Heart left ventricle (tissue), 13 donors: ENCODE measurements around the gene DACT2.

Experiments used
- POLR2A ChIP-seq, 2 donors: fragments of 450-650 bp; IDR thresholded peaks; one replicate each; pipeline ENCODE4 v1.6.1; 2017; ENCODE audit warnings: antibody characterized with exemption in 2 of 2, mild to moderate bottlenecking in 2 of 2, moderate library complexity in 2 of 2
- TF ChIP-seq, protein P1 (sequence below), 12 donors: fragments of 200-600 bp; sonication (generic) in 4 of 12; IDR thresholded peaks; one replicate each; pipeline versions ENCODE4 v1.5.0 to v1.8.0; 2018 to 2022; ENCODE audit warnings: antibody characterized with exemption in 12 of 12, mild to moderate bottlenecking in 5 of 12
- donor health status: ischemic (EF 13 %, LVEDD 7.1; RV severe dilation, severe dysfunction).
- donor health status: DM: no; HTN: yes; CAD: no.
- donor health status: DM: no; HTN: no; CAD: no.
- donor health status: ischemic (EF 25% LVEDD 6.9; RV normal size, moderate dysfunction).
- donor health status: ischemic (EF 25% LVEDD 5.7; RV mildly dilated, moderate dysfunction).
- donor health status: ischemic (EF 35%, LVEDD 5.7; RV mildly dilated, moderate dysfunction).
- donor health status: nonischemic (EF 11% LVEDD 7.7; RV severe dilation, severe dysfunction).
- donor health status: DM: yes; HTN: yes; CAD: no.
- donor health status: PGD.
- donor health status: ischemic (EF 29% LVEDD 5.4; RV normal size, mild dysfunction).
- donor health status: nonischemic (EF 23%, LVEDD 6.1; RV moderate dilation, normal function).

DNA sequence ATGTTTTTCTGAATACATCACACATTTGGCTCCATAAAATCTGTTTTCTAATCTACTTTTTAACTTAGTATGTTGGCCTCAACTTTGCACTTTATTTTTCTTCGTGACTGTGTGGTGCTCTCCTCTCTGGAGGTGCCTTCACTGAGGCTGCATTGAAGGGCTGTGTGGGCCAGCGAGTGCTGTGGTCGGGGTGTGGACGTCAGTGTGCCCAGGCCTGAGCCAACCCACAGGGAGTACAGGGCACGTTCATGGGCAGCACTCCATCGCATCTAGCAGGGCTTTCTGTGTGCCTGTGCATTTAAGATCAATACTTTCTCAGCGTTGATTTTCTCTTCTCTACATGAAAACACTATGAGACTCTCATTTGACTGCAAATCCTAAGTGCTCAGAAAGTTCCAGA, 37.8 kb downstream of the DACT2 start:
- TF ChIP-seq, protein P1, sequence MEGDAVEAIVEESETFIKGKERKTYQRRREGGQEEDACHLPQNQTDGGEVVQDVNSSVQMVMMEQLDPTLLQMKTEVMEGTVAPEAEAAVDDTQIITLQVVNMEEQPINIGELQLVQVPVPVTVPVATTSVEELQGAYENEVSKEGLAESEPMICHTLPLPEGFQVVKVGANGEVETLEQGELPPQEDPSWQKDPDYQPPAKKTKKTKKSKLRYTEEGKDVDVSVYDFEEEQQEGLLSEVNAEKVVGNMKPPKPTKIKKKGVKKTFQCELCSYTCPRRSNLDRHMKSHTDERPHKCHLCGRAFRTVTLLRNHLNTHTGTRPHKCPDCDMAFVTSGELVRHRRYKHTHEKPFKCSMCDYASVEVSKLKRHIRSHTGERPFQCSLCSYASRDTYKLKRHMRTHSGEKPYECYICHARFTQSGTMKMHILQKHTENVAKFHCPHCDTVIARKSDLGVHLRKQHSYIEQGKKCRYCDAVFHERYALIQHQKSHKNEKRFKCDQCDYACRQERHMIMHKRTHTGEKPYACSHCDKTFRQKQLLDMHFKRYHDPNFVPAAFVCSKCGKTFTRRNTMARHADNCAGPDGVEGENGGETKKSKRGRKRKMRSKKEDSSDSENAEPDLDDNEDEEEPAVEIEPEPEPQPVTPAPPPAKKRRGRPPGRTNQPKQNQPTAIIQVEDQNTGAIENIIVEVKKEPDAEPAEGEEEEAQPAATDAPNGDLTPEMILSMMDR (IDR thresholded peaks at IDR 0.05): no peak
- no peak for TF ChIP-seq POLR2A (IDR thresholded peaks at IDR 0.05)
